Endothelial cell of umbilical vein (primary cell): ENCODE results near the gene GPR17. TPM values are rescaled to one million over a fixed set of nuclear protein-coding genes. Genes with fewer than 3 reads are reported as not detected.

Experiments
- BruUV-seq: library from RNA; stranded (reverse); fragments of 400-500 nt; replicated peaks from 2 replicates; lab custom pipeline; 2021; lab: Mats Ljungman, UMichigan
- CTCF ChIA-PET: fragments of 300-600, 350-600 bp; sonication (Branson Sonifier 250); formaldehyde crosslinking; loops from one replicate; lab custom pipeline; 2021; ENCODE audit warnings: antibody characterized with exemption, inconsistent platforms; lab: Charles Lee
- POLR2A ChIA-PET: fragments of 300-600, 350-600 bp; sonication (Branson Sonifier 250); formaldehyde crosslinking; loops from one replicate; lab custom pipeline; 2021; ENCODE audit warnings: antibody characterized with exemption, inconsistent platforms; lab: Charles Lee
- DNase-seq: peaks from one replicate; pipeline ENCODE4 v3.0.0-alpha.2; 2011; ENCODE audit warnings: low read depth, low spot score
- FAIRE-seq: peaks from 2 replicates; lab custom pipeline; 2011; peaks lifted over from hg19 to GRCh38; lab: Jason Lieb, UNC
- H2AFZ ChIP-seq: 2 replicates; pipeline ENCODE4 v1.6.0; 2012; ENCODE audit warnings: low read depth, low read length, control low read depth, inconsistent platforms
- H3K27ac ChIP-seq: 2 replicates; pipeline ENCODE4 v1.5.1; 2011; ENCODE audit warnings: low read depth, mild to moderate bottlenecking, control low read depth, low read length, moderate library complexity; ENCODE audit not compliant: insufficient read depth
- H3K27me3 ChIP-seq, 2 experiments: 2 replicates each; pipeline versions ENCODE4 v1.6.0 to v1.6.1; 2011; ENCODE audit warnings: low read length in 2 of 2, mixed read lengths in 1 of 2; ENCODE audit not compliant: control insufficient read depth in 2 of 2, insufficient read depth in 2 of 2
- H3K36me3 ChIP-seq, 2 experiments: 2 replicates in 1 of 2; 3 replicates in 1 of 2; pipeline ENCODE4 v1.5.1; 2011; ENCODE audit warnings: low read length in 2 of 2, mild to moderate bottlenecking in 1 of 2, moderate library complexity in 1 of 2; ENCODE audit not compliant: control insufficient read depth in 2 of 2, insufficient read depth in 2 of 2; ENCODE audit errors: extremely low read depth in 1 of 2
- H3K4me1 ChIP-seq: 3 replicates; pipeline ENCODE4 v1.5.1; 2011; ENCODE audit warnings: mild to moderate bottlenecking, low read length; ENCODE audit not compliant: control insufficient read depth, insufficient read depth; ENCODE audit errors: extremely low read depth
- H3K4me2 ChIP-seq: 2 replicates; pipeline ENCODE4 v1.6.1; 2011; ENCODE audit warnings: low read length, control low read depth, mixed read lengths; ENCODE audit not compliant: insufficient read depth
- H3K4me3 ChIP-seq, 3 experiments: fragments of 200-600 bp in 1 of 3; sonication (generic), shearing (Covaris generic) in 1 of 3; replicated peaks in 1 of 3; 2 replicates each; pipeline ENCODE4 v1.5.1; 2011 to 2016; ENCODE audit warnings: control low read depth in 3 of 3, low read length in 3 of 3, mild to moderate bottlenecking in 2 of 3, inconsistent platforms in 1 of 3, low read depth in 1 of 3, moderate library complexity in 1 of 3; ENCODE audit not compliant: insufficient read depth in 1 of 3
- H3K79me2 ChIP-seq: 2 replicates; pipeline ENCODE4 v1.6.0; 2012; ENCODE audit warnings: low read length, inconsistent platforms; ENCODE audit not compliant: control insufficient read depth, insufficient read depth
- H3K9ac ChIP-seq: replicated peaks from 2 replicates; pipeline ENCODE3; 2011; ENCODE audit warnings: low read length, control low read depth; ENCODE audit not compliant: insufficient read depth; ENCODE audit errors: extremely low read depth
- H3K9me1 ChIP-seq: replicated peaks from 3 replicates; pipeline ENCODE4 v1.6.0; 2011; ENCODE audit warnings: mild to moderate bottlenecking, low read length; ENCODE audit not compliant: control insufficient read depth, insufficient read depth; ENCODE audit errors: extremely low read depth
- H3K9me3 ChIP-seq: replicated peaks from 2 replicates; pipeline ENCODE4 v1.5.1; 2012; ENCODE audit warnings: low read length, inconsistent platforms; ENCODE audit not compliant: control insufficient read depth, insufficient read depth
- H4K20me1 ChIP-seq: replicated peaks from 2 replicates; pipeline ENCODE3; 2011; ENCODE audit warnings: mild to moderate bottlenecking, low read length; ENCODE audit not compliant: control insufficient read depth, insufficient read depth; ENCODE audit errors: extremely low read depth
- EZH2 ChIP-seq: IDR thresholded peaks from 2 replicates; pipeline ENCODE4 v1.6.1; 2012; ENCODE audit warnings: borderline replicate concordance, low read depth, mild to moderate bottlenecking, moderate library complexity, low read length, inconsistent platforms; ENCODE audit not compliant: severe bottlenecking
- FOS ChIP-seq: IDR thresholded peaks from 2 replicates; pipeline ENCODE4 v1.6.1; 2011; ENCODE audit warnings: mild to moderate bottlenecking, low read length, moderate library complexity, borderline replicate concordance; ENCODE audit not compliant: insufficient read depth
- GATA2 ChIP-seq: IDR thresholded peaks from 2 replicates; pipeline ENCODE4 v1.7.0; 2011; ENCODE audit warnings: low read depth, mild to moderate bottlenecking, moderate library complexity, mixed read lengths, low read length; ENCODE audit not compliant: insufficient read length, insufficient read depth
- JUN ChIP-seq: IDR thresholded peaks from 2 replicates; pipeline ENCODE4 v1.6.1; 2011; ENCODE audit warnings: borderline replicate concordance, low read depth; ENCODE audit not compliant: insufficient read length, insufficient read depth
- MYC ChIP-seq: IDR thresholded peaks from one replicate; pipeline ENCODE4 v1.6.1; 2011; ENCODE audit warnings: mild to moderate bottlenecking, low read depth, low read length
- POLR2A ChIP-seq: IDR thresholded peaks from 2 replicates; pipeline ENCODE4 v1.6.1; 2012; ENCODE audit warnings: low read depth, mild to moderate bottlenecking, control low read depth, low read length
- POLR2AphosphoS5 ChIP-seq: IDR thresholded peaks from 2 replicates; pipeline ENCODE4 v1.6.1; 2012; ENCODE audit warnings: low read depth, mild to moderate bottlenecking, control low read depth, low read length, moderate library complexity; ENCODE audit not compliant: insufficient read depth
- dilution Hi-C: fragments of 300-500 bp; cut with MboI; formaldehyde crosslinking; loops from one replicate; pipeline ENCODE4 v1.15.0; 2019; ENCODE audit warnings: low sequenced_read_pairs; ENCODE audit not compliant: extremely low pct_ligation_motif_present
- intact Hi-C: fragments of 100-400 bp; cut with micrococcal nuclease; formaldehyde crosslinking; loops from one replicate; pipeline ENCODE4 v1.10.0; 2022
- polyA plus RNA-seq, 4 experiments: library from polyadenylated mRNA; depleted of rRNA in 3 of 4; stranded (reverse) in 3 of 4; unstranded in 1 of 4; fragments of >200 nt; gene quantifications; 2 replicates each; pipeline versions ENCODE4 v1.2.1 to v1.2.3, GENCODE V29; 2011 to 2012; ENCODE audit warnings: missing spikeins in 1 of 4
- total RNA-seq: library from RNA; stranded (reverse); gene quantifications from 2 replicates; pipeline ENCODE4 v1.2.3, GENCODE V29; 2021
- TF ChIP-seq, protein P1 (sequence below): IDR thresholded peaks from 2 replicates; pipeline ENCODE4 v1.6.1; 2011; ENCODE audit not compliant: insufficient read depth, insufficient read length
- TF ChIP-seq, protein P2 (sequence below), 2 donors: IDR thresholded peaks; 1 replicate in 1 of 2; 2 replicates in 1 of 2; pipeline ENCODE4 v1.5.1; 2011; ENCODE audit warnings: low read length in 2 of 2, mild to moderate bottlenecking in 2 of 2, moderate library complexity in 2 of 2, control low read depth in 1 of 2, inconsistent platforms in 1 of 2, low read depth in 1 of 2; ENCODE audit not compliant: insufficient read depth in 1 of 2; ENCODE audit errors: extremely low read depth in 1 of 2

Gene GPR17
- total and polyA plus RNA-seq, 2 donors (not counting 3 experiments of a cell fraction or from before 2014, with no cell fraction given), result 0.10 TPM; not detected in 1

DNA sequence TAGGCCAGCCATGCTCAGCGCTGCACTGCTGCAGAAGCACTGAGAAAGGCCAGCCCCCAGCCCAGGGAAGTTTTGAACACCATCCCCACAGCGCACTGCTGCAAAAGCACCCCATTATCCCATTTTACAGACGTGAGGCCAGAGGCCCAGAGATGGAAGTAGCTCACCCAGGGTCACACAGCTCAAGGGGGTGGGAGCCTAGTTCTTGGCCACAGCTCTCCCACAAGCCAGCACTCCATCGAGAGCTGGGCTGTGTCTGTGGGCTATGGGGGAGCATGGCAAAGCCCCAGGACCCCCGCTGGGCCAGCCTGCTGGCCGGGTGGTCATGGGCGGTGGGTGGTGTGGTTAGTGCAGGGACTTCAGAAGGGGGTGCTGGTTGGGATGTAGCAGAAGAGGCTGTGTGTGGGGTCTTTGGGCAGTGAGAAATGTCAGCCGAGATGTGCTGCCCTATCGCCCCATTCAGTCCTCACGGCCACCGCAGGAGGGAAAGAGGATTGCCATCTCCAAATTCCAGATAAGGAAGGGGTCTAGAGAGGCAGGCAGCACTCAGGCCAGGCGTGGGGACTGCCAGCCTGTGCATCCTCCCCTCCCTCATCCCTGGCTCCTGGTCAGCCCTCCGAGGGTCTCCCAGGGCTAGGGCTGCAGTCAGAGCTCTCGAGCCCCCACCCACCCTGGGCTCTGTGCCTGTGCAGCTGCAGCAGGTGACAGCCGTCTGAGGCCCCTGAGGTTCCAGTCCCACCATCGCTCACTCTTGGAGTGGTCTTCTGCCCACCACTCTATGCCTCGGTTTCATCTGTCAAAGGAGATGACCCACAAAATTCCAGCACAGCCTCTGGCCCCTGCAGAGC, 17.0 kb upstream of the GPR17 start:
- H2AFZ ChIP-seq, result no peak overlapping the region
- DNase-seq (no peak), FAIRE-seq (no peak)
- H3K9me3 ChIP-seq, result no peaks in the 10 kb centered on the region
- intact Hi-C loops, result no loop called here
- no peak overlapping the region for H3K27ac ChIP-seq
- no peaks in the 10 kb centered on the region for H3K9me1 ChIP-seq
- no peak overlapping the region for H3K9ac ChIP-seq
- H3K79me2 ChIP-seq, result no peaks in the 10 kb centered on the region
- BruUV-seq, result no TSS peak
- CTCF ChIA-PET, result interaction anchor here (1.0 to 2.5 kb wide), 4 partner anchors 21 to 67 kb away, joined by 3 to 9 read pairs (median 3); no protein-coding TSS in a partner anchor
- POLR2A ChIA-PET, result interaction anchor here (0.9 kb wide), 1 partner anchor 38 kb away, joined by 3 read pairs; no protein-coding TSS in a partner anchor
- H3K4me3 ChIP-seq, result no peak overlapping the region
- no peaks in the 10 kb centered on the region for H3K36me3 ChIP-seq
- dilution Hi-C loops, result no loop called here
- H3K4me2 ChIP-seq, result no peak overlapping the region
- no peaks in the 10 kb centered on the region for H4K20me1 ChIP-seq
- no peaks in the 10 kb centered on the region for H3K4me1 ChIP-seq
- no peaks in the 10 kb centered on the region for H3K27me3 ChIP-seq
- TF ChIP-seq FOS, result no peak
- no peak for TF ChIP-seq JUN
- no peak for TF ChIP-seq POLR2A
- TF ChIP-seq, protein P1, sequence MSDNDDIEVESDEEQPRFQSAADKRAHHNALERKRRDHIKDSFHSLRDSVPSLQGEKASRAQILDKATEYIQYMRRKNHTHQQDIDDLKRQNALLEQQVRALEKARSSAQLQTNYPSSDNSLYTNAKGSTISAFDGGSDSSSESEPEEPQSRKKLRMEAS, result no peak
- TF ChIP-seq EZH2, result no peak

DNA sequence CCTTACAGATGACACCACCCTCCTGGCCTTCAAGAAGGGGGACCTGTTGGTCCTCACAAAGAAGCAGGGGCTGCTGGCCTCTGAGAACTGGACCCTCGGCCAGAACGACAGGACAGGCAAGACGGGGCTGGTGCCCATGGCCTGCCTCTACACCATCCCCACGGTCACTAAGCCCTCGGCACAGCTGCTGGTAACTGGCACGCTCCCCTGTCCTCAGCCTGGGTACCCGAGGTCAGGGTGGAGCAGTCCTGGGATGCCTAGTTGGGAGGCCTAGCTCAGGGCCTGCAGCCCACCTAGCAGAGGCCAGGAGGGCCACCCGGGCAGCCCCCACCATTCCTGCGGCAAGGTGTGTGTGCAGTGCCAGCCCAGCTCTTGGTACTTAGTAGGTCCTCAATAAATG, 16.3 kb upstream of the GPR17 start:
- Histone ChIP-seq H2AFZ (no peak overlapping the region), H3K27me3 (no peaks in the 10 kb centered on the region), H3K79me2 (no peaks in the 10 kb centered on the region), H3K9ac (no peak overlapping the region), H3K36me3 (no peaks in the 10 kb centered on the region), H4K20me1 (no peaks in the 10 kb centered on the region), H3K9me1 (no peaks in the 10 kb centered on the region), H3K4me1 (no peaks in the 10 kb centered on the region), H3K4me2 (no peak overlapping the region), H3K9me3 (no peaks in the 10 kb centered on the region), H3K27ac (no peak overlapping the region), H3K4me3 (no peak overlapping the region)
- DNase-seq, result no peak
- TF ChIP-seq GATA2 (no peak), POLR2A (no peak), POLR2AphosphoS5 (no peak), FOS (no peak), MYC (no peak), JUN (no peak), EZH2 (no peak)
- TF ChIP-seq, protein P1, result no peak
- TF ChIP-seq, protein P2, sequence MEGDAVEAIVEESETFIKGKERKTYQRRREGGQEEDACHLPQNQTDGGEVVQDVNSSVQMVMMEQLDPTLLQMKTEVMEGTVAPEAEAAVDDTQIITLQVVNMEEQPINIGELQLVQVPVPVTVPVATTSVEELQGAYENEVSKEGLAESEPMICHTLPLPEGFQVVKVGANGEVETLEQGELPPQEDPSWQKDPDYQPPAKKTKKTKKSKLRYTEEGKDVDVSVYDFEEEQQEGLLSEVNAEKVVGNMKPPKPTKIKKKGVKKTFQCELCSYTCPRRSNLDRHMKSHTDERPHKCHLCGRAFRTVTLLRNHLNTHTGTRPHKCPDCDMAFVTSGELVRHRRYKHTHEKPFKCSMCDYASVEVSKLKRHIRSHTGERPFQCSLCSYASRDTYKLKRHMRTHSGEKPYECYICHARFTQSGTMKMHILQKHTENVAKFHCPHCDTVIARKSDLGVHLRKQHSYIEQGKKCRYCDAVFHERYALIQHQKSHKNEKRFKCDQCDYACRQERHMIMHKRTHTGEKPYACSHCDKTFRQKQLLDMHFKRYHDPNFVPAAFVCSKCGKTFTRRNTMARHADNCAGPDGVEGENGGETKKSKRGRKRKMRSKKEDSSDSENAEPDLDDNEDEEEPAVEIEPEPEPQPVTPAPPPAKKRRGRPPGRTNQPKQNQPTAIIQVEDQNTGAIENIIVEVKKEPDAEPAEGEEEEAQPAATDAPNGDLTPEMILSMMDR (IDR thresholded peaks at IDR 0.05; ENCODE audit: extremely low read depth in 1 of 2, insufficient read depth in 1 of 2, low read depth in 1 of 2, low read length in 2 of 2), result no peak
- dilution Hi-C loops, result no loop called here
- BruUV-seq, result no TSS peak
- POLR2A ChIA-PET, result no interaction called here
- no peak for FAIRE-seq
- intact Hi-C loops, result no loop called here
- CTCF ChIA-PET, result interaction anchor here (1.0 to 2.5 kb wide), 3 partner anchors 20 to 38 kb away, joined by 3 to 9 read pairs (median 3); no protein-coding TSS in a partner anchor
